Uterus (tissue), 4 donors: ENCODE results near the gene CEP55. TPM values are rescaled to one million over a fixed set of nuclear protein-coding genes. Genes with fewer than 3 reads are reported as not detected.
A peak's percentile ranks its signal among the peaks of the same experiment; 100 is the strongest.

Experiments
- DNase-seq, 2 donors: peaks; one replicate each; pipeline ENCODE4 v3.0.0-alpha.2; 2019 to 2020
- H3K27ac ChIP-seq, 2 donors: fragments of 200-600 bp; sonication (generic); 1 replicate in 1 of 2; 2 replicates in 1 of 2; pipeline ENCODE4 v1.5.1; 2016 to 2018
- H3K27me3 ChIP-seq, 2 donors: fragments of 200-600 bp; sonication (generic); one replicate each; pipeline ENCODE4 v1.5.1; 2018 to 2019; ENCODE audit warnings: control low read depth in 1 of 2
- H3K36me3 ChIP-seq, 2 donors: fragments of 200-600 bp; sonication (generic); one replicate each; pipeline ENCODE4 v1.5.1; 2019; ENCODE audit warnings: control low read depth in 1 of 2
- H3K4me1 ChIP-seq, 2 donors: fragments of 200-600 bp; sonication (generic); one replicate each; pipeline ENCODE4 v1.5.1; 2018 to 2019; ENCODE audit warnings: control low read depth in 1 of 2
- H3K4me3 ChIP-seq, 2 donors: fragments of 200-600 bp; sonication (generic); 1 replicate in 1 of 2; 2 replicates in 1 of 2; pipeline ENCODE4 v1.5.1; 2018 to 2019; ENCODE audit warnings: mild to moderate bottlenecking in 1 of 2
- H3K9me3 ChIP-seq, 2 donors: fragments of 200-600 bp; sonication (generic); one replicate each; pipeline ENCODE4 v1.5.1; 2019; ENCODE audit warnings: control low read depth in 1 of 2
- POLR2A ChIP-seq, 2 donors: fragments of 450-650 bp; IDR thresholded peaks; one replicate each; pipeline ENCODE4 v1.6.1; 2016; ENCODE audit warnings: antibody characterized with exemption in 2 of 2, mild to moderate bottlenecking in 1 of 2, moderate library complexity in 1 of 2
- intact Hi-C: fragments of 100-400 bp; cut with DNase I; formaldehyde crosslinking; loops from one replicate; pipeline ENCODE4 v1.15.1; 2023; ENCODE audit warnings: low total_unique reads
- total RNA-seq, 4 donors: library from RNA; depleted of rRNA in 3 of 4; stranded (reverse); fragments of >200 nt in 3 of 4; gene quantifications; one replicate each; pipeline versions ENCODE4 v1.1.0 to v1.2.4, GENCODE V29; 2014 to 2023
- TF ChIP-seq, protein P1 (sequence below), 4 experiments: fragments of 200-600 bp in 2 of 4; fragments of 450-650 bp in 2 of 4; sonication (generic) in 2 of 4; IDR thresholded peaks; one replicate each; pipeline ENCODE4 v1.5.1; 2016 to 2019; ENCODE audit warnings: antibody characterized with exemption in 4 of 4, mild to moderate bottlenecking in 2 of 4, moderate library complexity in 1 of 4
- donor health status: DM: yes; HTN: yes; CAD: no.

Gene CEP55
- total RNA-seq, 4 donors from 2014 or later: under 0.01 to 13.8 TPM; not detected in 2

DNA sequence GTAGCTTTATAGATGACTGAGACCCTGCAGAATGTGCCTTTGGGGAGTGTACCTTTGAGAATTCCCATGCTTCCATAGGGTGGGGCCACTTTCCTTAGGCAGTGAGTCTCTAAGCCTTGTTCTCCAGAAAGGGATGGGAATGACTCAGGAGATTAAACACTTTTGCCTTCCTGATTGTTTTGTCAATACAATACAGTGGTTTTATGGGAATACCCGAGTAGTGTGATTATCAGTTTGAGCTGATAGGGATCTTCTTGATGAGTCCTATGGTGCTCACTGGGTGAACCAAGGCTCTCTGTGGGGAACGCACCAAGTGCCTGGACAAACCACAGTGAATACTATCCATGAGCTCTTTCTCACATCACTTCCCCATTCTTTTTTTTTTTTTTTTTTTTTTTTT lies 20.5 kb upstream of the CEP55 start:
- no peaks in the 10 kb centered on the region for H3K36me3 ChIP-seq
- peaks cover 0 to 10% of the 10 kb centered on the region in 2 donors for H3K4me1 ChIP-seq
- peak overlapping the region in 1 of 2 donors; percentile 89 for H3K27ac ChIP-seq
- no peak overlapping the region for H3K4me3 ChIP-seq
- intact Hi-C loops: no loop called here
- no peak for DNase-seq
- TF ChIP-seq, protein P1, sequence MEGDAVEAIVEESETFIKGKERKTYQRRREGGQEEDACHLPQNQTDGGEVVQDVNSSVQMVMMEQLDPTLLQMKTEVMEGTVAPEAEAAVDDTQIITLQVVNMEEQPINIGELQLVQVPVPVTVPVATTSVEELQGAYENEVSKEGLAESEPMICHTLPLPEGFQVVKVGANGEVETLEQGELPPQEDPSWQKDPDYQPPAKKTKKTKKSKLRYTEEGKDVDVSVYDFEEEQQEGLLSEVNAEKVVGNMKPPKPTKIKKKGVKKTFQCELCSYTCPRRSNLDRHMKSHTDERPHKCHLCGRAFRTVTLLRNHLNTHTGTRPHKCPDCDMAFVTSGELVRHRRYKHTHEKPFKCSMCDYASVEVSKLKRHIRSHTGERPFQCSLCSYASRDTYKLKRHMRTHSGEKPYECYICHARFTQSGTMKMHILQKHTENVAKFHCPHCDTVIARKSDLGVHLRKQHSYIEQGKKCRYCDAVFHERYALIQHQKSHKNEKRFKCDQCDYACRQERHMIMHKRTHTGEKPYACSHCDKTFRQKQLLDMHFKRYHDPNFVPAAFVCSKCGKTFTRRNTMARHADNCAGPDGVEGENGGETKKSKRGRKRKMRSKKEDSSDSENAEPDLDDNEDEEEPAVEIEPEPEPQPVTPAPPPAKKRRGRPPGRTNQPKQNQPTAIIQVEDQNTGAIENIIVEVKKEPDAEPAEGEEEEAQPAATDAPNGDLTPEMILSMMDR (IDR thresholded peaks at IDR 0.05): no peak
- no peak for TF ChIP-seq POLR2A (IDR thresholded peaks at IDR 0.05)
- H3K9me3 ChIP-seq: no peaks in the 10 kb centered on the region
- H3K27me3 ChIP-seq: no peaks in the 10 kb centered on the region

DNA sequence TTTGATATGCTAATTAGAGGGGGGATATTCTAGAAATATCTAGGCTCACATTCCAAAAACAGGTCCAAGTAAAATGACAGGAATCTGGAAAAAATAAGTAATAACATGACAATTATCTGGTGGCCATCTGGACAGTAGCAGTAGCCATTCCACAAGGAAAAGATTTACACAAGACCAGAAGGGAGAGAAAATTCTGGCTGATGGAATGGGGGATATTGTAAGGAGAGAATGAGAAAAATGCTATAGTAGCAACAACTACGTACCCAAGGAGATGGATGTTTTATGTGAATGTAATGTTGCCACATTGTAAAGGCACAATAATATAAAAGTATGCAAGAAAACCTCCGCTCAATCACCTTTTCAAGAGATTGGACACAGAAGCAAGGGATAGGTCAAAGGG lies 19.7 kb upstream of the CEP55 start:
- intact Hi-C loops: no loop called here
- H3K27ac ChIP-seq: peak overlapping the region; percentile 1 to 89
- no peak for TF ChIP-seq POLR2A (IDR thresholded peaks at IDR 0.05)
- TF ChIP-seq, protein P1 (IDR thresholded peaks at IDR 0.05): no peak

DNA sequence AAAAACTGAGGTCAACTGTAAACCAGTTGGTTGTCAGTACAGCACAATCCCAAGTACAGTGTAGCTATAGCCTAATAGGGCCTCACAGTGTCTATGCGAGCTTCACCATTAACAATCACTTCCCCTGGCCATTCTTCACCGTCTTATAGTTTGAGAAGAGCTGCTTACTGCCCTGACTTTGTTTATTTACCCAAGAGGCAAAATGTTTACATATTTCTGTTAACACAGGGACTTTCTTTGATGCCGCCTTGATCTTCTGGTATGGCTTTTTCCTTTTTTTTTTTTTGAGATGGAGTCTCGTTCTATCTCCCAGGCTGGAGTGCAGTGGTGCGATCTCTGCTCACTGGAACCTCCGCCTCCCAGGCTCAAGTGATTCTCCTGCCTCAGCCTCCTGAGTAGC lies 17.5 kb upstream of the CEP55 start:
- Histone ChIP-seq H3K4me1 (peaks cover 0 to 4% of the 10 kb centered on the region in 2 donors), H3K27me3 (no peaks in the 10 kb centered on the region), H3K4me3 (no peak overlapping the region), H3K36me3 (no peaks in the 10 kb centered on the region), H3K27ac (peak overlapping the region in 1 of 2 donors; percentile 43), H3K9me3 (no peaks in the 10 kb centered on the region)
- intact Hi-C loops: no loop called here
- TF ChIP-seq, protein P1 (IDR thresholded peaks at IDR 0.05): no peak
- no peak for TF ChIP-seq POLR2A (IDR thresholded peaks at IDR 0.05)
- DNase-seq: no peak

More for the DNA sequence above, 19.7 kb upstream of the CEP55 start:
- H3K4me3 ChIP-seq: no peak overlapping the region
- no peaks in the 10 kb centered on the region for H3K36me3 ChIP-seq
- H3K9me3 ChIP-seq: no peaks in the 10 kb centered on the region
- no peak for DNase-seq
- H3K4me1 ChIP-seq: peaks cover 0 to 4% of the 10 kb centered on the region in 2 donors
- no peaks in the 10 kb centered on the region for H3K27me3 ChIP-seq

DNA sequence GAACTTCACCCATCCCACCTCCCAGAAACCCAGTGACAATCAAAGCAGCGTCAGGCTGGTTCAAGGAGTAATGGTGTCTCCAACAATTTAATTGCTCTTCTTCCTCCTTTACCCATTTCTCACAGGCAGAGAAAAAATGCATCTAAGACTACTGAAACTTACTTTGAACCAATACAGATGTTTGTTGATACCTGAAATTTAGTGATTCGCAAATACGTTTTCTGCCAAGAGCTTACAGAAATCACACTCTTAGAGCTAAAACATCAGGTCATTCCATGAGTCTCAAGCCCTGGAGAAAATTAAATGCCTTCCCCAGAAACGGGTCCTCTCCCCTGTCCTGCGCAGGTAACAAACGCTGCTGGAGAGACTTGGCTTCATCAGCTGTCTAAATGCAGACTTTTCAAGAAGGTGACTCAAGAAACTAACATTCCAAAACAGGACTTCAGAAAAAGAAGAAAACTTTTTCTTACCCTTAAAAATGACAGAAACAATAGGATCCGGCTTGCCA lies 14.7 kb upstream of the CEP55 start:
- Histone ChIP-seq H3K27ac (peak overlapping the region; percentile 87 to 97), H3K4me3 (peak overlapping the region; percentile 52 to 66), H3K4me1 (peaks cover 0 to 4% of the 10 kb centered on the region in 2 donors), H3K9me3 (no peaks in the 10 kb centered on the region), H3K27me3 (no peaks in the 10 kb centered on the region), H3K36me3 (no peaks in the 10 kb centered on the region)
- TF ChIP-seq, protein P1 (IDR thresholded peaks at IDR 0.05): no peak
- TF ChIP-seq POLR2A (IDR thresholded peaks at IDR 0.05): no peak
- intact Hi-C loops: loop anchor here (2.0 kb wide), 1 partner anchor 105 kb away; no protein-coding TSS in a partner anchor
- no peak for DNase-seq

DNA sequence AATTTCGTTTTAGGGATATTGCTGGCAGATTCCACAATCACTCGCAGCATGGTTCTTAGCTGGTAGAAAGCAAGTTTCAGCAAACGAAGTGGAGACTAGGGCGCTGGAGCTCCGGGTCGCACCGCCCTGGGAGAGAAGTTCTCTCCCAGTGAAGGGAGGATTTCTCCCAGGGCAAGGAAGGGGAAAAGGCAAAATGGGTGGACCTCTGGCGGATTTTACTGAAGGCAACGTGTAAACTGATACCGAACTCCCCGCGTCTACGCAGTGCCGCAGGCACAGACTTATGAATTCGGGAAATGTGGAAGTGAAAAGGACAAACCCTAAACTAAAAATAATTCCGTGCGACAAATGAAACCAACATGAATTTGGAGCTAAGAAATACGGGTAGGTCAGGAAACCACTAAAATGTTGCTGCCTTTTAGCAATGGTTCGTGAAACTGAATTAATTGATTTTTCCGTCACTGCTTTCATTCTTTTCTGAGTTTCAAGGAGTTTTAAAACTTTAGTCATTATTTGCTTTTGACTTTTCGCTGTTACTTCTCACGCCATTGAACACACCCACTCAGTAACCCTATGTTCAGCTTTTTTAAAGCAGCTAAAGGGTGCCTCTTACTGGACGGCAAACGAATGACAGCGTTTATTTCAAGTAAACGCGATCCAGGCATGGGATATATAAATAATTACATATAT lies 14.1 kb upstream of the CEP55 start, which contains the start of gene MYOF:
Gene MYOF, minus strand, starts transcription at position 190 of the 690 bp plus-strand sequence. Its CDS starts 140 bp downstream, at position 50.
- intact Hi-C loops: loop anchor here (2.0 kb wide), 1 partner anchor 105 kb away; no protein-coding TSS in a partner anchor
- peak; percentile 69 to 75 for DNase-seq

More for the DNA sequence above, 14.1 kb upstream of the CEP55 start, which contains the start of gene MYOF:
- H3K4me3 ChIP-seq: peak within 1 kb of the TSS; percentile 52 to 66
- TF ChIP-seq, protein P1 (IDR thresholded peaks at IDR 0.05): peak; percentile 56 to 84 (median 71)
- peak; percentile 61 to 62 for TF ChIP-seq POLR2A (IDR thresholded peaks at IDR 0.05)
- H3K36me3 ChIP-seq: no peaks in the 10 kb centered on the region
- H3K9me3 ChIP-seq: no peaks in the 10 kb centered on the region
- peaks cover 0 to 4% of the 10 kb centered on the region in 2 donors for H3K4me1 ChIP-seq
- H3K27ac ChIP-seq: peak within 1 kb of the TSS; percentile 87 to 97
- no peaks in the 10 kb centered on the region for H3K27me3 ChIP-seq
